Measurements from ENCODE around the gene RBM34.

RBM34 gene

DNA sequence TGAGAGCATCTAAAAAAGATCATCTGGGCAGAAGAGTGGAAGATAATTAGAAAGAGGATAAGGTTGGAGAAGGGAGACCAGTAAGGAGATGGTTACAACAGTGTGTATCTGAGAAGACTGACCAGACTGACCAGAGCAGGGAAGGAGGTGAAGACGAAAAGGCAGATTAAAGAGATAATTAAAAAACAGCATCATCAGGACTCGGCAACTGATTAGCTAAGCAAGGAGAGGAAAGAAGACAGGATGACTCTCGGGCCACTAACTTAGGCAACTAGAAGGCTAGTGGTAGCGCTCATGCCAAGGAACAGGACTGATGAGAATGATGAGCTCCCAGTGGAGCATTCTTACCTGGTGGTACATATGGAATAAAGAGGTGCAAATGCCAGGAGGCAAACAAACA is 3.9 kb downstream of the RBM34 start:
- H3K4me3 ChIP-seq (replicated peaks; ENCODE audit: insufficient read depth, low read length), result no peak overlapping the region
- no peak for TF ChIP-seq POLR2AphosphoS5 (IDR thresholded peaks at IDR 0.05; ENCODE audit: low read depth)
- no peak for TF ChIP-seq SPI1 (IDR thresholded peaks at IDR 0.05; ENCODE audit: borderline replicate concordance, low read depth)
- TF ChIP-seq GABPA (IDR thresholded peaks at IDR 0.05; ENCODE audit: low read depth), result no peak
- TF ChIP-seq, protein P1, sequence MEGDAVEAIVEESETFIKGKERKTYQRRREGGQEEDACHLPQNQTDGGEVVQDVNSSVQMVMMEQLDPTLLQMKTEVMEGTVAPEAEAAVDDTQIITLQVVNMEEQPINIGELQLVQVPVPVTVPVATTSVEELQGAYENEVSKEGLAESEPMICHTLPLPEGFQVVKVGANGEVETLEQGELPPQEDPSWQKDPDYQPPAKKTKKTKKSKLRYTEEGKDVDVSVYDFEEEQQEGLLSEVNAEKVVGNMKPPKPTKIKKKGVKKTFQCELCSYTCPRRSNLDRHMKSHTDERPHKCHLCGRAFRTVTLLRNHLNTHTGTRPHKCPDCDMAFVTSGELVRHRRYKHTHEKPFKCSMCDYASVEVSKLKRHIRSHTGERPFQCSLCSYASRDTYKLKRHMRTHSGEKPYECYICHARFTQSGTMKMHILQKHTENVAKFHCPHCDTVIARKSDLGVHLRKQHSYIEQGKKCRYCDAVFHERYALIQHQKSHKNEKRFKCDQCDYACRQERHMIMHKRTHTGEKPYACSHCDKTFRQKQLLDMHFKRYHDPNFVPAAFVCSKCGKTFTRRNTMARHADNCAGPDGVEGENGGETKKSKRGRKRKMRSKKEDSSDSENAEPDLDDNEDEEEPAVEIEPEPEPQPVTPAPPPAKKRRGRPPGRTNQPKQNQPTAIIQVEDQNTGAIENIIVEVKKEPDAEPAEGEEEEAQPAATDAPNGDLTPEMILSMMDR (IDR thresholded peaks at IDR 0.05; ENCODE audit: insufficient read depth, low read length), result no peak
- TF ChIP-seq, protein P2, sequence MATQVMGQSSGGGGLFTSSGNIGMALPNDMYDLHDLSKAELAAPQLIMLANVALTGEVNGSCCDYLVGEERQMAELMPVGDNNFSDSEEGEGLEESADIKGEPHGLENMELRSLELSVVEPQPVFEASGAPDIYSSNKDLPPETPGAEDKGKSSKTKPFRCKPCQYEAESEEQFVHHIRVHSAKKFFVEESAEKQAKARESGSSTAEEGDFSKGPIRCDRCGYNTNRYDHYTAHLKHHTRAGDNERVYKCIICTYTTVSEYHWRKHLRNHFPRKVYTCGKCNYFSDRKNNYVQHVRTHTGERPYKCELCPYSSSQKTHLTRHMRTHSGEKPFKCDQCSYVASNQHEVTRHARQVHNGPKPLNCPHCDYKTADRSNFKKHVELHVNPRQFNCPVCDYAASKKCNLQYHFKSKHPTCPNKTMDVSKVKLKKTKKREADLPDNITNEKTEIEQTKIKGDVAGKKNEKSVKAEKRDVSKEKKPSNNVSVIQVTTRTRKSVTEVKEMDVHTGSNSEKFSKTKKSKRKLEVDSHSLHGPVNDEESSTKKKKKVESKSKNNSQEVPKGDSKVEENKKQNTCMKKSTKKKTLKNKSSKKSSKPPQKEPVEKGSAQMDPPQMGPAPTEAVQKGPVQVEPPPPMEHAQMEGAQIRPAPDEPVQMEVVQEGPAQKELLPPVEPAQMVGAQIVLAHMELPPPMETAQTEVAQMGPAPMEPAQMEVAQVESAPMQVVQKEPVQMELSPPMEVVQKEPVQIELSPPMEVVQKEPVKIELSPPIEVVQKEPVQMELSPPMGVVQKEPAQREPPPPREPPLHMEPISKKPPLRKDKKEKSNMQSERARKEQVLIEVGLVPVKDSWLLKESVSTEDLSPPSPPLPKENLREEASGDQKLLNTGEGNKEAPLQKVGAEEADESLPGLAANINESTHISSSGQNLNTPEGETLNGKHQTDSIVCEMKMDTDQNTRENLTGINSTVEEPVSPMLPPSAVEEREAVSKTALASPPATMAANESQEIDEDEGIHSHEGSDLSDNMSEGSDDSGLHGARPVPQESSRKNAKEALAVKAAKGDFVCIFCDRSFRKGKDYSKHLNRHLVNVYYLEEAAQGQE (IDR thresholded peaks at IDR 0.05; ENCODE audit: insufficient replicate concordance, low read depth), result no peak
- DNase-seq (ENCODE audit: low read depth in 1 of 2, low spot score in 1 of 2), result no peak
- H3K27me3 ChIP-seq (ENCODE audit: insufficient read depth, poor library complexity, severe bottlenecking), result no peaks in the 10 kb centered on the region
- no peak overlapping the region for H3K27ac ChIP-seq (replicated peaks)

GRCh38 chr1:235156740-235157139 is 4.3 kb downstream of the RBM34 start:
- no peaks in the 10 kb centered on the region for H3K27me3 ChIP-seq (ENCODE audit: insufficient read depth, poor library complexity, severe bottlenecking)

DNA sequence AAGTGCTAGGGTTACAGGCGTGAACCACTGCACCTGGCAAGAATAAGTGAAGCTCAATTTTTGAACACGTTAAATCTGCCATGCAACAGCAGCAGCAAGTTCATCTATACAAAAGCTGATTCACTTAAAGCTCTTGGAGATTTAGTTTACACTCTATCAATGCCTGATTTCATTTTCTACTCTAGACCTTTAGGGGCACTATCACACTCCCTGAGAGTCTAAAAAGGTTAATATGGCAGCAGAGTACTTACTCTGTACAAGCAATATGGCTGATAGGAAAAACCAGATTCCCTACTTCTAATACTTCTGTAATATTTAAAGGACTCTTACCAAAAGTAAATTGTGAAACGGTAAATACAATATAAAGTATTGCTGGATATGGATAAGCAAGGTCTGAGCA is 4.8 kb downstream of the RBM34 start:
- TF ChIP-seq, protein P1 (IDR thresholded peaks at IDR 0.05; ENCODE audit: insufficient read depth, low read length), result no peak
- TF ChIP-seq POLR2AphosphoS5 (IDR thresholded peaks at IDR 0.05; ENCODE audit: low read depth) (no peak), SPI1 (IDR thresholded peaks at IDR 0.05; ENCODE audit: borderline replicate concordance, low read depth) (no peak), GABPA (IDR thresholded peaks at IDR 0.05; ENCODE audit: low read depth) (no peak)
- TF ChIP-seq, protein P2 (IDR thresholded peaks at IDR 0.05; ENCODE audit: insufficient replicate concordance, low read depth), result no peak
- Histone ChIP-seq H3K4me3 (replicated peaks; ENCODE audit: insufficient read depth, low read length) (no peak overlapping the region), H3K27me3 (ENCODE audit: insufficient read depth, poor library complexity, severe bottlenecking) (no peaks in the 10 kb centered on the region), H3K27ac (replicated peaks) (no peak overlapping the region)
- DNase-seq (ENCODE audit: low read depth in 1 of 2, low spot score in 1 of 2), result no peak

More at GRCh38 chr1:235156740-235157139, 4.3 kb downstream of the RBM34 start:
- TF ChIP-seq, protein P1 (IDR thresholded peaks at IDR 0.05; ENCODE audit: insufficient read depth, low read length), result no peak
- TF ChIP-seq, protein P2 (IDR thresholded peaks at IDR 0.05; ENCODE audit: insufficient replicate concordance, low read depth), result no peak
- TF ChIP-seq GABPA (IDR thresholded peaks at IDR 0.05; ENCODE audit: low read depth), result no peak
- TF ChIP-seq POLR2AphosphoS5 (IDR thresholded peaks at IDR 0.05; ENCODE audit: low read depth), result no peak
- no peak for TF ChIP-seq SPI1 (IDR thresholded peaks at IDR 0.05; ENCODE audit: borderline replicate concordance, low read depth)
- H3K27ac ChIP-seq (replicated peaks), result no peak overlapping the region
- no peak overlapping the region for H3K4me3 ChIP-seq (replicated peaks; ENCODE audit: insufficient read depth, low read length)
- DNase-seq (ENCODE audit: low read depth in 1 of 2, low spot score in 1 of 2), result no peak
